Activated CD4-positive, alpha-beta T cell treated with anti-CD3 and anti-CD28 coated beads, Interleukin-10, Interleukin-2, amounts not matched to agents 100 ng/mL and 50 ng/mL, durations not matched to agents 16 hours and 8 hours (primary cell): Measurements from ENCODE around the gene MRPL4.
A peak's percentile ranks its signal among the peaks of the same experiment; 100 is the strongest.
"Not testable (repeated sequence)": the region's sequence is repeated elsewhere in the genome, so short reads cannot be mapped to it uniquely, and the experiment has no call there.

ENCODE experiments used
- DNase-seq: peaks from one replicate; pipeline ENCODE4 v3.0.0-alpha.2; 2020

Gene MRPL4

GRCh38 chr19:10230861-10231611 lies 21.0 kb upstream of the MRPL4 start, which contains the start of gene S1PR2:
Gene S1PR2, minus strand, starts transcription at chr19:10231331. Its CDS starts 6,426 bp downstream, at chr19:10224905.
- peak; percentile 70 for DNase-seq

DNA sequence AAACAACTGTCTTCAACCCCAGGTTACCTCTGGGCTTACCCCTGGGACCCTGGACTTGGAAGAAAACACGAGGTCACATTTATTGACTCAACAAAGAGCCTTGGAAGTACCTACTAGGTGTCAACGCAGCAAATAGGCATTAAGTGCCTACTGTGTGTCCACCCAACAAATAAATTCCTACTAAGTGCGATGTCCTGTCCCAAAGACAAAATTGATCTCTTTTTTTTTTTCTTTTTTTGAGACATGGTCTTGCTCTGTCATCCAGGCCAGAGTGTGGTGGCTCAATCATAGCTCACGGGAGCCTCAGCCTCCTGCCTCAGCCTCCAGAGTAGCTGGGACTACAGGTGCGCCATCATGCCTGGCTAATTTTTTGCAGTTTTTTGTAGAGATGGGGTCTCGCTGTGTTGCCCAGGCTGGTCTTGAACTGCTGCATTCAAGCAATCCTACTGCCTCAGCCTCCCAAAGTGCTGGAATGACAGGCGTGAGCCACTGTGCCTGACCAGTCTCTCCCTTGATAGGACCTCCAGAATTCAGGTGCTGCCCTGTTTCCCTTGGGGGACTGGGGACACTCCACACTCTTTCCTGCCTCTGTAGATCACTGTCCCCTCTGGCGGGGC lies 20.3 kb upstream of the MRPL4 start:
- DNase-seq = no peak

GRCh38 chr19:10233946-10234345 lies 18.1 kb upstream of the MRPL4 start:
- no peak for DNase-seq

DNA sequence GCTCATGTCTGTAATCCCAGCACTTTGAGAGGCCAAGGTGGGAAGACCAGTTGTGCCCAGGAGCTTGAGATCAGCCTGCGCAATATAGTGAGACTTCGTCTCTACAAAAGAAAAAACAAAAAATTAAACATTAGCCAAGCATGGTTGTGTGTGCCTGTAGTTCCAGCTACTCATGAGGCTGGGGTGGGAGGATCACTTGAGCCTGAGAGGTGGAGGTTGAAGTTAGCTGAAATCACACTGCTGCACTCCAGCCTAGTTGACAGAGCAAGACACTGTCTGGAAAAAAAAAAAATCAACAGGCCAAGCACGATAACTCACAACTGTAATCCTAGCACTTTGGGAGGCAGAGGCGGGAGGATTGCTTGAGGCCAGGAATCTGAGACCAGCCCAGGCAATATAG lies 17.0 kb upstream of the MRPL4 start:
- no peak for DNase-seq

DNA sequence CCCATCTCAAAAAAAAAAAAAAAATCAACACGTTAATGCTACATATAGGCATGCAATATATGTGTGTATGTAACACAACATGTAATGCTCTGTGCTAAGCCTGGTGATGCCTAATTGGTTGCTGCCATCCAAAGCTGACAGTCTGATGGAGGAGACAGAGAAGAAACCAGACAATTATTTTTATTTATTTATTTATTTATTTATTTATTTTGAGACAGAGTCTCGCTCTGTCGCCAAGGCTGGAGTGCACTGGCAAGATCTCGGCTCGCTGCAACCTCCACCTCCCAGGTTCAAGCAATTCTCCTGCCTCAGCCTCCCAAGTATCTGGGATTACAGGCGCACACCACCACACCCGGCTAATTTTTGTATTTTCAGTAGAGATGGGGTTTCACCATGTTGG lies 16.6 kb upstream of the MRPL4 start:
- not testable (repeated sequence) for DNase-seq

DNA sequence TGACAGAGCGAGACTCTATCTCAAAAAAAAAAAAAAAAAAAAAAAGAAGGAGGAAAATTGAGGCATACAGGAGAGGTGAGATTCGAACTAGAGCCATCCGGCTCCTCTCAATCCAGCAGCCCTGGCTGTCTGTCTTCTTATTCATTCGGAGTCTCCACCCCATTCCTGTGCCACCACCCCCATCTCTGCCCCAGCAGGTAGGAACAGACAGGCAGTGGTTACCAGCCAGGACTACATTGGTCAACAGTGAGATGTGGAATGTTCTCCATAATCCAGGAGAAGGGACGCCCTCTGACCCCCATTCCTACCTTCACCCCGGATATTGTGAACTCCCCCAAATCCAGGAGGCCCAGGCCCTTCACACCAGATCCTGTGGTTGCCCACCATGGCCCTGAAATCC lies 14.3 kb upstream of the MRPL4 start:
- no peak for DNase-seq

- no peak for DNase-seq
These were observed 13.7 kb upstream of the MRPL4 start for GRCh38 chr19:10238172-10238783.

DNA sequence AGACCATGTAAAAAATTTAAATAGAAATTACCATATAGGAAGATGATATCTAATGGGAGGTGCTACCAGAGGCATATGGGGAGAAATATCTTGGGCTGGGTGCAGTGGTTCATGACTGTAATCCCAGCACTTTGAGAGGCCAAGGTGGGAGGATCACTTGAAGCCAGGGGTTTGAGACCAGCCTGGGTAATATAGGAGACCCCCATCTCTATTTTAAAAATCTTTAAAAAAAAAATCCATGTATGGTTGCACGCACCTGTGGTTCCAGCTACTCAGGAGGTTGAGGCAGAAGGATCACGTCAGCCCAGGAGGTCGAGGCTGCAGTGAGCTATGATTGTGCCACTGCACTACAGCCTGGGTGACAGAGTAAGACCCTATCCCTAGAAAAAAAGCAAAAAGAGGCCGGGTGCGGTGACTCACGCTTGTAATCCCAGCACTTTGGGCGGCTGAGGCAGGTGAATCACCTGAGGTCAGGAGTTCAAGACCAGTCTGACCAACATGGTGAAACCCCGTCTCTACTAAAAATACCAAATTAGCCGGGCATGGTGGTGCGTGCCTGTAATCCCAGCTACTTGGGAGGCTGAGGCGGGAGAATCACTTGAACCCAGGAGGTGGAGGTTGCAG lies 10.1 kb upstream of the MRPL4 start:
- DNase-seq = not testable (repeated sequence)

DNA sequence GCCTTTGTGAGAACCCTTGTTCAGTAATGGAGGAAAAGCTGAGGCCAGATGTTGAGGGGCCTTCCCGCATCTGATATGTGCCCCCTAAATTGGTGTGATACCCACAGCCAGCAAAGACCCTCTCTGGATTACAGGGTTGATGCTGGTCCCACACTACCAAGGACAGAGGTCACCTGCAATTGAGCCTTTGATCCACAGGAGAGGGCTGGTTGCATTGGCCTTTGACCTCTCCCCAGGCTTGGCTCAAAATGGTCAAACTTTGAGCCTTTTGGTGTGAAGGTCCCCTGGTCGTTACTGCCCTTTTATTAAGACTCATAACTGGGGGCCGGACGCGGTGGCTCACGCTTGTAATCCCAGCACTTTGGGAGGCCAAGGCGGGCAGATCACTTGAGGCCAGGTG lies 8.4 kb upstream of the MRPL4 start:
- no peak for DNase-seq

DNA sequence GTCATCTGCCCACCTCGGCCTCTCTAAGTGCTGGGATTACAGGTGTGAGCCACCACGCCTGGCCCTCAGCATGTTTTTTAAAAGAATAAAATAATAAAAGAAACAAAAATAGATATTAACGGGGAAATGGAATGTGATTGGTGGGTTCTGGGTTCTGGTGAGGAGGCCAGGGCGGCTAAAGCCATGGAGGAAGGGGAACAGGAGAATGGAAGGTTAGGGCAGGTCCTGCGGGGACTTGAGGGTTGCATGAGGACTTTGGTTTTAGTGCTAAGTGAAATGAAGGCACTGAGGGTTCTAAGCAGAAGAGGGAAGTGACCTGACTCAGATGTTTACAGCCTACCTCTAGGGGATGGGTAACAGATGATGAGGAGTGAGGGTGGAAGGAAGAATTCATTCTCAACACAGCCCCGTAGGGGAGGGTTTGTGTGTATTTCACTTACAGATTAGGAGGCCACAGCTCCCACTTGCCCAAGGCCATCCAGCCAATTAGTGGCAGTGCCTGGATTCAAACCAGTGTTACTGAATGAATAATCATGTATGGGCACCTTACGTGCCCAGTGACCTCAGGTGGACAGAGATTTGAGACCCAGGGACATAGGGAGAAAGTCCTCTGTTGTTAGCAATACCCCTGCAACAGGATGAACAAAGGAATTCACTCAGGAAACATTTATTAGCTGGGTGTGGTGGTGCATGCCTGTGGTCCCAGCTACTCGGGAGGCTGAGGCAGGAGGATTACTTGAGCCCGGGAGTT lies 6.7 kb upstream of the MRPL4 start:
- no peak for DNase-seq

- no peak for DNase-seq
These were observed 5.5 kb upstream of the MRPL4 start for GRCh38 chr19:10246511-10246910.

GRCh38 chr19:10252707-10253106 lies 693 bp downstream of the MRPL4 start:
- no peak for DNase-seq

DNA sequence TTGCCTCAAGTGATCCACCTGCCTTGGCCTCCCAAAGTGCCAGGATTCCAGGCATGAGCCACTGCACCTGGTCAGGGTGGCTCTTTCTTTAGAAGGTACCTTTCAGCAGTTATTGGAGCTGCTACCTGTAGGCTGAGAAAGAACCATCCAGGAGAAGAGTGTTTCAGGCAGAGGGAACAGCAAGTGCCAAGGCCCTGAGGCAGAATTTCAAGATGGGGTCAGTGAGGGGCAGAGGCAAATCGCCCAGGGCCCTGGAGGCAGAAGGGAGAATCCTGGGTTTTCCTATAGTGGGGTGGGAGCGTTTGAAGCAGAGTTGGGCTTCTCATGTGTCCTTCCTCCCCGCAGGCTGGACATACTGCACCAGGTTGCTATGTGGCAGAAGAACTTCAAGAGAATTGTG lies 2.2 kb downstream of the MRPL4 start:
- no peak for DNase-seq

DNA sequence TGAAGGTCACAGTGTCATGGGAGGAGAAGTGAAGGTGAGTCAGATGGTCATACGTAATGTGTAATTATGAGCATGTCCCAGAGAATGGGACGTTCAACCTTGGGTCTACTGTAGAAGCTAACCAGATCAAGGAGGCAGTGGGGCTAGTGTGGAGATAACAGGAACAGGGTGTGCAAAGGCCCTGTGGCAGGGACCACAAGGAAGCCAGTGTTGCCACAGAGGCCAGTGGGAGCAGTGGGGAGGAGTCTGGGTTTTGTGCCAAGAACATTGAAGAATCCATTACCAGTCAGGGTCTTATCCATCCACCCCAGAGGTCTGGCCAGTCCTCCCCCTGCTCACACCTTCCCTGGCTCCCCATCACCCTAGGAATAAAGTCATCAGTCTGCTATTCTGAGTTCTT lies 3.3 kb downstream of the MRPL4 start:
- DNase-seq = no peak

GRCh38 chr19:10256551-10256950 lies 4.5 kb downstream of the MRPL4 start:
- DNase-seq = no peak

DNA sequence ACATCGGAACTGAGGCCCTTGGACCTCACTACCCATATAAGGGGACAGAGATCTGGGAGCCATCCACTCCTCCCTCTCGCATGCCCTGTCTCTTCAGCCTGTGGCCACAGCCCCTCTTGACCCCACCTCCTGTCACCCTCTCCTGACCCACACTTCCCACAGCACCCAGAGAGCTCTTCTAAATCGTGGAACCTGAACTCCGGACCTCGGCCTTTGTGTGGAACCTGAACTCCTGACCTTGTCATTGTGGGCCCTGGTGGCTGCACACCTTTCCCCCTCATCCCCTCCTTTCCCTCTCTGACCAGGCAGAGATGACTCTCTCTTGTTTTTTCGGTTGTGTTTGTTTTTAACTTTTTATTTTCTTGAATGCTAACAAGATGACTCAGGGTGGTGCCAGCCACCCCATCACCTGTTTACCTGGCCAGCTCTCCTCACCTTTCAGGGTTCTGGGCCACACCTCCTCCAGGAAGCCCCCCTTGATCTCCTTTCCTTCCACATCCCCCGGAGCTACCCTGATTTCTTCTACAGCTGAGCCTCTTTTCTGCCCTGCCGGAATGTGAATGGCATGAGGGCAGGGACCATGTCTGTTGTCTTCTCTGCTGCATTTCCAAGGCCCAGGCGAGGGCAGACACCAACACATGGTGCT lies 5.1 kb downstream of the MRPL4 start:
- no peak for DNase-seq

DNA sequence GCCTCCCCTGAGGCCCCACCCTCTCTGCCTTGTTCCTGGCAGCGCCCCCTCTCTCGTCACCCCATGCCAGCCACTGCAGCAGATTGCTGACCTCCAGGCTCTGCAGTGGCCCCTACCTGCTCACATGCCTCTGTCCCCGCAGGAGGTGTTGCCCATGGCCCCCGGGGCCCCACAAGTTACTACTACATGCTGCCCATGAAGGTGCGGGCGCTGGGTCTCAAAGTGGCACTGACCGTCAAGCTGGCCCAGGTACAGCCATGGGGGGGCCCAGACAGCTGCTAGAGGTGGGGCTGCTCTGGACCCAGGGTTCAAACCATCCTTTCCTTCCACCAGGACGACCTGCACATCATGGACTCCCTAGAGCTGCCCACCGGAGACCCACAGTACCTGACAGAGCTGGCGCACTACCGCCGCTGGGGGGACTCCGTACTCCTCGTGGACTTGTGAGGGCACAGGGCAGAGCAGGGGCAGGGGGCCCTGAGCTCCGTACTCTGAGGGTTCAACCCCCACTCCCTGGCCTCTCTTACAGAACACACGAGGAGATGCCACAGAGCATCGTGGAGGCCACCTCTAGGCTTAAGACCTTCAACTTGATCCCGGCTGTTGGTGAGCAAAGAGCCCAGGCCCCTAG lies 6.2 kb downstream of the MRPL4 start:
- no peak for DNase-seq

- DNase-seq = peak; percentile 95
These were observed 7.3 kb downstream of the MRPL4 start for GRCh38 chr19:10259162-10259905.

- DNase-seq = peak; percentile 73
These were observed 8.1 kb downstream of the MRPL4 start for GRCh38 chr19:10260141-10260584.

- no peak for DNase-seq
These were observed 10.8 kb downstream of the MRPL4 start for GRCh38 chr19:10262771-10263170.

GRCh38 chr19:10266706-10267105 lies 14.7 kb downstream of the MRPL4 start:
- DNase-seq = no peak
